H1 (cell line): Measurements from ENCODE around the gene EGR2. TPM values are rescaled to one million over a fixed set of nuclear protein-coding genes. Genes with fewer than 3 reads are reported as not detected.

Experiments used
- CTCF ChIA-PET: fragments of 300-600 bp; sonication (Branson Sonifier 250); formaldehyde crosslinking; loops from one replicate; lab custom pipeline; 2021; ENCODE audit not compliant: partially characterized antibody; lab: Charles Lee
- POLR2A ChIA-PET: fragments of 300-600 bp; sonication (Branson Sonifier 250); formaldehyde crosslinking; loops from one replicate; lab custom pipeline; 2021; ENCODE audit warnings: inconsistent platforms; ENCODE audit not compliant: partially characterized antibody; lab: Charles Lee
- DNase-seq, 2 experiments: peaks; one replicate each; pipeline versions ENCODE4 v3.0.0 to v3.0.0-alpha.2; 2010 to 2022; ENCODE audit warnings: low spot score in 2 of 2, low read depth in 1 of 2, mixed read lengths in 1 of 2
- FAIRE-seq: peaks from 2 replicates; lab custom pipeline; 2011; peaks lifted over from hg19 to GRCh38; lab: Jason Lieb, UNC
- H2AFZ ChIP-seq: 2 replicates; pipeline ENCODE4 v1.8.1; 2012; ENCODE audit warnings: low read length, inconsistent platforms
- H2AK5ac ChIP-seq: 2 replicates; pipeline ENCODE4 v1.6.1; 2013; ENCODE audit warnings: low read depth, low read length
- H2BK120ac ChIP-seq: replicated peaks from 2 replicates; pipeline ENCODE3; 2013; ENCODE audit warnings: low read depth, low read length, inconsistent platforms
- H2BK12ac ChIP-seq: 2 replicates; pipeline ENCODE4 v1.6.1; 2013; ENCODE audit warnings: low read depth, low read length
- H2BK15ac ChIP-seq: 2 replicates; pipeline ENCODE4 v1.6.1; 2013; ENCODE audit warnings: low read length
- H2BK20ac ChIP-seq: 2 replicates; pipeline ENCODE4 v1.6.1; 2013; ENCODE audit warnings: low read length
- H2BK5ac ChIP-seq: 2 replicates; pipeline ENCODE4 v1.6.1; 2013; ENCODE audit warnings: low read depth, low read length
- H3K14ac ChIP-seq: 2 replicates; pipeline ENCODE4 v1.6.1; 2013; ENCODE audit warnings: inconsistent platforms; ENCODE audit not compliant: insufficient read length
- H3K18ac ChIP-seq: 2 replicates; pipeline ENCODE4 v1.6.1; 2013; ENCODE audit warnings: low read length; ENCODE audit errors: extremely low read depth
- H3K23ac ChIP-seq: 2 replicates; pipeline ENCODE4 v1.6.1; 2013; ENCODE audit warnings: inconsistent platforms; ENCODE audit not compliant: insufficient read length
- H3K23me2 ChIP-seq: 2 replicates; pipeline ENCODE4 v1.6.1; 2013; ENCODE audit warnings: low read depth, low read length
- H3K27ac ChIP-seq: 2 replicates; pipeline ENCODE4 v1.6.1; 2011; ENCODE audit warnings: low read depth, low read length, inconsistent platforms
- H3K27me3 ChIP-seq, 4 experiments: replicated peaks in 1 of 4; 1 replicate in 1 of 4; 2 replicates in 3 of 4; pipeline versions ENCODE4 v1.6.1 to v1.8.1; 2011 to 2013; ENCODE audit warnings: low read length in 3 of 4, mild to moderate bottlenecking in 3 of 4, inconsistent platforms in 2 of 4, mixed read lengths in 2 of 4, moderate library complexity in 1 of 4; ENCODE audit not compliant: control insufficient read depth in 3 of 4, insufficient read depth in 3 of 4; ENCODE audit errors: extremely low read depth in 1 of 4
- H3K36me3 ChIP-seq, 4 experiments: 2 replicates each; pipeline versions ENCODE4 v1.6.1 to v1.8.1; 2011 to 2013; ENCODE audit warnings: mild to moderate bottlenecking in 4 of 4, low read length in 3 of 4, moderate library complexity in 2 of 4, control low read depth in 1 of 4, inconsistent platforms in 1 of 4; ENCODE audit not compliant: insufficient read depth in 4 of 4, control insufficient read depth in 2 of 4
- H3K4ac ChIP-seq: replicated peaks from 2 replicates; pipeline ENCODE3; 2013; ENCODE audit warnings: low read length, low read depth, mixed read lengths, inconsistent platforms; ENCODE audit not compliant: insufficient read length
- H3K4me1 ChIP-seq, 4 experiments: replicated peaks in 1 of 4; 1 replicate in 1 of 4; 2 replicates in 3 of 4; pipeline versions ENCODE4 v1.6.1 to v1.8.1; 2011 to 2013; ENCODE audit warnings: low read length in 3 of 4, inconsistent platforms in 2 of 4, mixed read lengths in 1 of 4; ENCODE audit not compliant: insufficient read depth in 4 of 4, control insufficient read depth in 3 of 4
- H3K4me2 ChIP-seq, 2 experiments: 2 replicates each; pipeline versions ENCODE4 v1.6.1 to v1.8.1; 2011 to 2013; ENCODE audit warnings: low read depth in 2 of 2, low read length in 2 of 2, control low read depth in 1 of 2, inconsistent platforms in 1 of 2, mild to moderate bottlenecking in 1 of 2; ENCODE audit not compliant: insufficient read depth in 1 of 2
- H3K4me3 ChIP-seq, 4 experiments: fragments of 200-600, 300-600 bp in 1 of 4; sonication (generic), shearing (Covaris generic), sonication (Bioruptor Twin) in 1 of 4; 2 replicates each; pipeline versions ENCODE4 v1.5.1 to v1.8.1; 2011 to 2016; ENCODE audit warnings: low read length in 4 of 4, low read depth in 3 of 4, control low read depth in 2 of 4, inconsistent platforms in 2 of 4, mild to moderate bottlenecking in 2 of 4, mixed read lengths in 1 of 4, moderate library complexity in 1 of 4; ENCODE audit not compliant: insufficient read depth in 2 of 4; ENCODE audit errors: extremely low read depth in 1 of 4
- H3K56ac ChIP-seq: replicated peaks from 2 replicates; pipeline ENCODE3; 2013; ENCODE audit warnings: low read depth, mild to moderate bottlenecking, mixed read lengths, low read length, inconsistent platforms; ENCODE audit not compliant: insufficient read length
- H3K79me1 ChIP-seq: 2 replicates; pipeline ENCODE4 v1.6.1; 2013; ENCODE audit warnings: low read depth, low read length, control low read depth
- H3K79me2 ChIP-seq, 2 experiments: 2 replicates each; pipeline versions ENCODE4 v1.6.1 to v1.8.1; 2012 to 2013; ENCODE audit warnings: low read length in 2 of 2, mild to moderate bottlenecking in 2 of 2, inconsistent platforms in 1 of 2; ENCODE audit not compliant: insufficient read depth in 2 of 2, control insufficient read depth in 1 of 2
- H3K9ac ChIP-seq, 4 experiments: replicated peaks in 1 of 4; 1 replicate in 1 of 4; 2 replicates in 3 of 4; pipeline versions ENCODE4 v1.6.1 to v1.8.1; 2011 to 2013; ENCODE audit warnings: low read depth in 3 of 4, low read length in 3 of 4, control low read depth in 2 of 4, mild to moderate bottlenecking in 2 of 4, moderate library complexity in 2 of 4, inconsistent platforms in 1 of 4; ENCODE audit errors: extremely low read depth in 1 of 4
- H3K9me3 ChIP-seq, 2 experiments: 2 replicates each; pipeline versions ENCODE4 v1.6.1 to v1.8.1; 2012 to 2013; ENCODE audit warnings: mild to moderate bottlenecking in 2 of 2, moderate library complexity in 2 of 2, control low read depth in 1 of 2, inconsistent platforms in 1 of 2, low read depth in 1 of 2, low read length in 1 of 2, mixed read lengths in 1 of 2; ENCODE audit not compliant: insufficient read depth in 2 of 2
- H4K20me1 ChIP-seq, 2 experiments: replicated peaks in 1 of 2; 2 replicates each; pipeline versions ENCODE3 to v1.8.1; 2011 to 2013; ENCODE audit warnings: inconsistent platforms in 2 of 2, low read length in 2 of 2, mild to moderate bottlenecking in 1 of 2; ENCODE audit not compliant: insufficient read depth in 2 of 2, control insufficient read depth in 1 of 2
- H4K5ac ChIP-seq: 2 replicates; pipeline ENCODE4 v1.6.1; 2013; ENCODE audit warnings: low read length, low read depth, mixed read lengths, inconsistent platforms; ENCODE audit not compliant: insufficient read length
- H4K8ac ChIP-seq: 2 replicates; pipeline ENCODE4 v1.8.0; 2013; ENCODE audit warnings: mild to moderate bottlenecking, moderate library complexity, low read length, inconsistent platforms; ENCODE audit not compliant: insufficient read depth; ENCODE audit errors: extremely low read depth
- H4K91ac ChIP-seq: replicated peaks from 2 replicates; pipeline ENCODE3; 2013; ENCODE audit warnings: low read length, mixed read lengths, inconsistent platforms; ENCODE audit not compliant: insufficient read length
- GABPA ChIP-seq: IDR thresholded peaks from 2 replicates; pipeline ENCODE4 v1.6.1; 2011; ENCODE audit warnings: mild to moderate bottlenecking, low read length, moderate library complexity, borderline replicate concordance; ENCODE audit not compliant: insufficient read depth
- GTF2F1 ChIP-seq: IDR thresholded peaks from 2 replicates; pipeline ENCODE4 v1.6.1; 2012; ENCODE audit warnings: low read depth, low read length, improper control_type of control experiment, borderline replicate concordance
- WGBS, 2 experiments: shearing (Covaris generic) in 1 of 2; methylation state at CpG; one replicate each; pipeline versions ENCODE4 v1.1.6 to v1.1.7; 2013 to 2015; ENCODE audit warnings: low lambda C conversion rate in 2 of 2, mixed read lengths in 2 of 2, inconsistent platforms in 1 of 2, low coverage in 1 of 2, missing lambda C conversion rate in 1 of 2; ENCODE audit not compliant: insufficient replicate concordance in 2 of 2, insufficient coverage in 1 of 2, insufficient read length in 1 of 2; ENCODE audit errors: extremely low coverage in 1 of 2, missing lambda C conversion rate in 1 of 2; 5-methylcytosine and 5-hydroxymethylcytosine counted together
- polyA plus RNA-seq, 7 experiments: library from polyadenylated mRNA; depleted of rRNA in 3 of 7; stranded (reverse) in 5 of 7; unstranded in 2 of 7; fragments of >200 nt in 5 of 7; fragments of 200-250 nt in 2 of 7; gene quantifications; 1 replicate in 5 of 7; 2 replicates in 1 of 7; 4 replicates in 1 of 7; pipeline versions ENCODE4 v1.2.1 to v1.2.3, GENCODE V29; 2011 to 2013; ENCODE audit warnings: missing spikeins in 2 of 7, mixed read lengths in 2 of 7
- total RNA-seq: library from RNA; stranded (reverse); fragmentation: NEBNext Ultra II Directional; extraction: Animal tissue kit (Norgen Biotek cat#: 25700); gene quantifications from 2 replicates; pipeline ENCODE4 v1.2.1, GENCODE V29; 2021
- TF ChIP-seq, protein P1 (sequence below): IDR thresholded peaks from 2 replicates; pipeline ENCODE4 v1.6.1; 2011; ENCODE audit warnings: low read length, improper control_type of control experiment

EGR2 gene
- total and polyA plus RNA-seq, 2 of the 8 experiments (the other 6 are each of a cell fraction or from before 2014, with no cell fraction given): 1.3 to 2.1 TPM

DNA sequence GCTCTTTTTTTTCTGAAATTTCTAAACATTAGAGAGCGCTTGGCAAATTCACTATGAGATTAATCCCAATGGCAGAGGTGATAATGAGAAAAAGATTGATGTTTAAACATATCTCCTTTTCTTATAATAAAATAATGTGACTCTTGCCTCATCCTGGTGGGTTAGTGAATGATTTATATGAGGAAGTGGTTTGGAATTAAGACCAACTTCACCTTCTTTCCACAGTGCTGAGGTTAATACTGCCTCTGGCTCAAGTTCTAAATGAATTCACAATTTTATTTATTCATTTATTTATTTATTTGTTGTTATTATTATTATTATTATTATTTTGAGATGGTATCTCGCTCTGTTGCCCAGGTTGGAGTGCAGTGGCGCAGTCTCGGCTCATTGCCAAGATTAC lies 52.2 kb downstream of the EGR2 start:
- no peak overlapping the region for H3K4me3 ChIP-seq
- H3K4me2 ChIP-seq: no peak overlapping the region
- no peak overlapping the region for H3K27ac ChIP-seq
- no peak for FAIRE-seq
- H3K9me3 ChIP-seq: no peaks in the 10 kb centered on the region
- no peak overlapping the region for H2BK15ac ChIP-seq
- H3K14ac ChIP-seq: no peak overlapping the region
- TF ChIP-seq GTF2F1 (no peak), GABPA (no peak)
- TF ChIP-seq, protein P1, sequence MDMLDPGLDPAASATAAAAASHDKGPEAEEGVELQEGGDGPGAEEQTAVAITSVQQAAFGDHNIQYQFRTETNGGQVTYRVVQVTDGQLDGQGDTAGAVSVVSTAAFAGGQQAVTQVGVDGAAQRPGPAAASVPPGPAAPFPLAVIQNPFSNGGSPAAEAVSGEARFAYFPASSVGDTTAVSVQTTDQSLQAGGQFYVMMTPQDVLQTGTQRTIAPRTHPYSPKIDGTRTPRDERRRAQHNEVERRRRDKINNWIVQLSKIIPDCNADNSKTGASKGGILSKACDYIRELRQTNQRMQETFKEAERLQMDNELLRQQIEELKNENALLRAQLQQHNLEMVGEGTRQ: no peak
- H3K27me3 ChIP-seq: no peaks in the 10 kb centered on the region
- H4K5ac ChIP-seq: no peak overlapping the region
- no peak for DNase-seq
- no peak overlapping the region for H2AK5ac ChIP-seq
- no peaks in the 10 kb centered on the region for H3K4me1 ChIP-seq
- ChIA-PET CTCF (no interaction called here), POLR2A (no interaction called here)
- no peaks in the 10 kb centered on the region for H4K20me1 ChIP-seq
- H3K4ac ChIP-seq: no peak overlapping the region
- H3K23me2 ChIP-seq: no peaks in the 10 kb centered on the region
- H2BK20ac ChIP-seq: no peak overlapping the region
- WGBS, 2 experiments: 96% methylated on average over 4 of the region's 4 CpGs; no CpG with 5 or more reads in 1 of the 2 experiments
- H2BK5ac ChIP-seq: no peak overlapping the region
- no peak overlapping the region for H2BK12ac ChIP-seq
- H4K91ac ChIP-seq: no peak overlapping the region
- H3K9ac ChIP-seq: no peak overlapping the region
- no peak overlapping the region for H4K8ac ChIP-seq
- H3K36me3 ChIP-seq: no peaks in the 10 kb centered on the region
- no peak overlapping the region for H2BK120ac ChIP-seq
- H3K79me2 ChIP-seq: no peaks in the 10 kb centered on the region
- H3K79me1 ChIP-seq: no peaks in the 10 kb centered on the region
- H3K18ac ChIP-seq: no peak overlapping the region
- no peak overlapping the region for H3K56ac ChIP-seq
- no peak overlapping the region for H2AFZ ChIP-seq
- H3K23ac ChIP-seq: no peak overlapping the region
